ENCODE data around the gene NAALADL2. TPM values are rescaled to one million over a fixed set of nuclear protein-coding genes. Genes with fewer than 3 reads are reported as not detected.
"Not testable (repeated sequence)": the region's sequence is repeated elsewhere in the genome, so short reads cannot be mapped to it uniquely, and the experiment has no call there.

The NAALADL2 gene
- total RNA-seq, 1 experiment from 2014 or later, result 5.1 TPM

GRCh38 chr3:175070946-175071345 lies 211.8 kb downstream of the NAALADL2 start:
- peak; percentile 55 for DNase-seq (ENCODE audit: low read depth)

- DNase-seq (ENCODE audit: low read depth), result peak; percentile 42
Measured at GRCh38 chr3:175073219-175073905, 214.2 kb downstream of the NAALADL2 start.

- DNase-seq (ENCODE audit: low read depth), result peak; percentile 69
Measured at GRCh38 chr3:175075269-175075668, 216.1 kb downstream of the NAALADL2 start.

- no peak for DNase-seq (ENCODE audit: low read depth)
Measured at GRCh38 chr3:175077216-175077615, 218.1 kb downstream of the NAALADL2 start.

DNA sequence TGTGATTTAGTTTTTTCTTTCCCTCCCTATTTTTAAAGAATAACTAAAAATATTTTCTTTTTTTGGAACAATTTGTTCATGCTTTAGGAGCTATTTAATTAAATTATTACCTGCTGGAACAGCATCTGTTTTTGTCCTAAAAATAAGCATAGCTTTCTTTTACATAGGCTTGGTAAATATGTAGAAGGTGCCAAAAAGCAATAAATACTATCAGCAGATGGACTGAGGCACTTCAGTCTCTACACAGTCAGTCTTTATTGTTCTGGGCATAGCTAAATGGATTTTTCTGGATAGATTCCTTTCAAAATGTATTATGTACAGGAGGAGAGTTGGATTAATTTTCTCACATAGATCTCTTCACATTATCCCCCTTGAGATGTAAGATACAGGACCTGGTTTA lies 223.5 kb downstream of the NAALADL2 start:
- no peak for DNase-seq (ENCODE audit: low read depth)

GRCh38 chr3:175087128-175087527 lies 228.0 kb downstream of the NAALADL2 start:
- DNase-seq (ENCODE audit: low read depth), result not testable (repeated sequence)

DNA sequence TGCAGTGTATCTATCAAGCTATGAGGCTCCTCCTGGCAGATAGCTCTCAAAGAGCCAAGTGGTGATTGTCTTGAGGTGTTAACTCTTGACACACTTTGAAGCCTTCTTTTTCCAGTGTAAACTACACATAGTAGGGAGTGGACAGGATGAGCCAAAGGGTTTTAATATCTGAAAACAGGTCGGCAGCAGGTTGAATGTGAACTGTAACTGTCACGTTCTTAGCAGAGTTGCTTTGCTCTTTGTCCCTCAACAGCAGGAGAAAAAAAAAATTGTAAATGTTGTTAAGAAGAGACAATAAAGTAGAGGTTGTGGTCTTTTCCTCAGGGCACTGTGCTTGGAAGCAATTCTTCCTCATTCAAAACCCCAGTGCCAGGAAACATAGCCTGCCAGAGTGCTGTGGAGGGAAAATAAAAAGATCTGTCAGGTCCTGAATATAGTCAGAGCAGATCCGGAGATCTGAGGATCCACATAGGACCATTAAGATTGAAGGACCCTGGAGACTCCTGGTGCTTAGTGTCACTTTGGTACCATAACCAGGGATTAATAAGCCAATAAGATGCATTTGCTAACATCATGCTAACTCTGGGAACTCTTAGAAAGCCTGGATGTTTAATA lies 229.7 kb downstream of the NAALADL2 start:
- DNase-seq (ENCODE audit: low read depth), result peak; percentile 13

DNA sequence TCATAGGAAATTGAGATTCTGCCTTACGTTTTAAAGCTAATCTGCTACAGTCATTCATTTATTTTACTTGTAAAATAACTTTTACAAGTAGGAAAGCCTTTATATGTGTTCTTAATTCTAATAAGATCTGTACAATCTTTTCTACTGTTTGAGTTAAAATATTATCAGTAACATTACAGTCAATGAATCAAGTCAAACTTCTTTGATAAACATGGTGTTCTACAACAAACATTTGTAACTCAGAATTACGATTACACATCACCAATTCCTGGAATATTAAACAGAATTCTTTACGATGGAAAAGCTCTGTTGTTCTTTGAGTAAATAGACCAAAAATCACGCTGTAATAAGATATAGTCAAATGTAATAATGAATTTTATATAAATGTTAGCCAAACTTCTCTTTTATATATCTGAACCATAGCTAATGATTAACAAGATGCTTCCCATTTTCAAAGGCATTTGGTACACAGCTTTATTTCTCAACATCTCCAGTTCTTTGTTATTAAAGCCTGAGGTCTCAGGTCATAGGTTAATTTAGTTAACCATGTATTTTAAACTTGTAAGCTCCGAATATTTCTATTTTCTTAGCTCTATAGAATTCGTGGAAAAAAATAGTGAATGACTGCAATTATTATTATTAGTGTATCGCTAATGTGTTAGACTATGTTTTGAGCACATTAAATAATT lies 232.4 kb downstream of the NAALADL2 start:
- DNase-seq (ENCODE audit: low read depth), result no peak

DNA sequence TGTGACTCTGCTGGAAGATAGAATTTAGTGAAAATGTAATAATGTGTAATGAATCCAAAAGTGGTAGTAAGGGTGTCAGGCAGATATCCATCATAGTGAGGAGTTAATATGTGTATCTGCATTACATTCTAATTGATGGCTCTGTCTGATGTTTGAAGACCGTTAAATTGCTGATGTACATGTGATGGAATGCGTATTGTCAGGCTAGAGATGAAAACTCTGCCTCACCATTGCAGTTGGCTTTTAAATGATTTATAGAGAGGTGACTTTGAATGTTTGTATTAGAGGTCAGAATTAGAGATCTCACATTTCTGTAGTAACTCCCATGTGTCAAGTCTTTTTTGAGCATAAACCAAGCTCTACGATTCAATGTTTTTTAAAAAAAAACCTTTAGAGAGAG lies 234.6 kb downstream of the NAALADL2 start:
- peak; percentile 40 for DNase-seq (ENCODE audit: low read depth)

- DNase-seq (ENCODE audit: low read depth), result no peak
Measured at GRCh38 chr3:175094344-175094743, 235.2 kb downstream of the NAALADL2 start.

- DNase-seq (ENCODE audit: low read depth), result no peak
Measured at GRCh38 chr3:175098644-175099043, 239.5 kb downstream of the NAALADL2 start.

DNA sequence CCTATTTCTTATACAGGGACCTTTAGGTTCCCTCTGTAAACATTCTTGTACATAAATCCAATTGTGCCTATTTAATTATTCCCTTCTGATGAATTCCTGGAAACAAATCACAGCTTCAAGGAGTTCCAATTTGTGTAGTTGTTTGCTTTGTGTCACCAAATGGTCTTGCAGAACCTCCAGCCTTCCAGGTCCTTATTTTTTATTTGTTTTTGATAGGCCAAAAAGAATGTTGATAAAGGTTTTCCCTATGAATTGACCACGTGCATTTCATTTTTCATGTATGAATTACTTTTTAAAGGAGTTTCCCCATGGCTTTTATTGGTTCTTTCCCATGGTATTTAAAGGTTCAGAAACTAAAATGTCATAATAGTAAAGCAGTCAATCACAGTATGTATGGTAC lies 243.0 kb downstream of the NAALADL2 start:
- no peak for DNase-seq (ENCODE audit: low read depth)

GRCh38 chr3:175103298-175103697 lies 244.2 kb downstream of the NAALADL2 start:
- DNase-seq (ENCODE audit: low read depth), result no peak

DNA sequence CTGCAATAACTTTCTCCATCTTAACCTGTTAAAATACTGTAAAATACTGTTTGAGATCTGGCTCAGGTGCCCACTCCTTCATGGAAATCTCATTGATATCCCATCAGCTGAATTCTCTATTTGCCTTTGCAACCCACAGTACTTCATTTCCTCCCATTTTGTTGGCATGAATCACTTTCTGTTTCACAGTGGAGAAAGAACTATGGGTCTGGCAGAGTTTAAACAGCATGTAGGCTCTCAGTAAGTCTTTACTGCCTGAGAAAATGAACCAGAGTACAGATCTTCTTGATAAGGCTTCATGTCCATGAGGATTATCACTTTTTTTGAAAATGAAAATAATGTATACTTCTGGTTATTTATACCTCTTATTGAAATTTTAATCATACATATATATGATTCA lies 245.9 kb downstream of the NAALADL2 start:
- DNase-seq (ENCODE audit: low read depth), result peak; percentile 56

- DNase-seq (ENCODE audit: low read depth), result no peak
Measured at GRCh38 chr3:175107231-175107630, 248.1 kb downstream of the NAALADL2 start.

GRCh38 chr3:175107995-175108394 lies 248.9 kb downstream of the NAALADL2 start:
- DNase-seq (ENCODE audit: low read depth), result no peak

DNA sequence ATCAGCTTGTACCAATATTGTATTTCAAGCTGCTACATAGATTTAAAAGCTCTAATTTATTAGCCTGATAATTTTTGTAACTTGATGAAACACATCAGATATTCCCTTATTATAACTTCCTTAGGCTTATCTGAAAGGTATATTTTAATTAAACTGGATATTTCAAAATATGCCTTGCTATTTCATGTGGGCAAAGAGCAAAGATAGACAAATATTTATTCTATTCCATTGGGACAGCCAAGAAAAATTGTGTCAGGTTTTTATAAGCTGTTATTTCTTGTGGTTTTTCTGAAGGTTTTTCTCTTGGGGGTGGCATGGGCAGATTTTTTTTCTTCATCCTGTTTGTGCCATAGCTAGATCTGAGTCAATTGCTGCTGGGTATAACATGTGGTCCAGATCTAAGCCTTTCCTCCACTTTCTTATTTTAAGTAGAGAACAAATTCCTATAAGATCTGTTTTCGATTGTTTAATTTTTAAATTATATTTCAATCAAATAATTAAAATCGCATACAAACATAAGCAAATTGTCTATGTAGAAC lies 249.5 kb downstream of the NAALADL2 start:
- peak; percentile 66 for DNase-seq (ENCODE audit: low read depth)

GRCh38 chr3:175111036-175111435 lies 251.9 kb downstream of the NAALADL2 start:
- DNase-seq (ENCODE audit: low read depth), result peak; percentile 71

DNA sequence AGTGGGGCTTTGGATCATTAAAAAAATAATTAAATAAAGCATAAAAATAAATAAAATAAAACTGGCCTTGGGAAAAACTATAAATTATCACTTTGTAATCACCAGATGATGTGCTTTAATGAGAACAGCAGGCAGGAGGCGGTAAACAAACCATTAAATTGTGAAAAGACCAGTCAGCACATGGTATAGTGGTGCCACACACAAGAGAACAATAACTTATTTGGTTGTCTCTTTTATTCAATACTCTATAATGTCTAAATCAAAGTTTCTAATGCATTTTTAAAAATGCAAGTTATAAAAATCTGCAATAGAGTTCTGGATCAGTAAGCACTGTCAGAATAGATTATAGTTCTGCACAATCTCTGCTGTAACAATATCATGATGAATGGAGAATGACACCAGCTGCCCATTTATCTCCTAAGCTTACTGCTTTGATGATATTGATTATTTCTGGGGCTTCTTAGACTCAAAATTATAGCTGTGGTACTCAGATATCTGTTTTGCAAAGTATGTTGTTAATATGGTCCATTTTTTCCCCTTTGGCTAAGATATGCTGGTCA lies 259.3 kb downstream of the NAALADL2 start:
- DNase-seq (ENCODE audit: low read depth), result no peak

GRCh38 chr3:175121225-175121624 lies 262.1 kb downstream of the NAALADL2 start:
- no peak for DNase-seq (ENCODE audit: low read depth)

- DNase-seq (ENCODE audit: low read depth), result no peak
Measured at GRCh38 chr3:175127075-175127662, 268.0 kb downstream of the NAALADL2 start.

- peak; percentile 92 for DNase-seq (ENCODE audit: low read depth)
Measured at GRCh38 chr3:175129126-175129525, 270.0 kb downstream of the NAALADL2 start.
